OCI-LY7 (cell line): ENCODE data around the gene PES1.
"Not testable (repeated sequence)": the region's sequence is repeated elsewhere in the genome, so short reads cannot be mapped to it uniquely, and the experiment has no call there.

Source experiments
- EZH2phosphoT487 ChIP-seq: fragments of 200-600 bp; sonication (generic); IDR thresholded peaks from 2 replicates; pipeline ENCODE4 v1.6.1; 2018; ENCODE audit warnings: low read depth, borderline replicate concordance, mild to moderate bottlenecking, mixed run types, antibody characterized with exemption, low read length, moderate library complexity, mixed read lengths
- TF ChIP-seq, protein P1 (sequence below): fragments of 200-600 bp; sonication (generic); conservative IDR thresholded peaks from 2 replicates; pipeline ENCODE4 v1.5.1; 2014; ENCODE audit warnings: mild to moderate bottlenecking, antibody characterized with exemption, low read length, moderate library complexity, mixed read lengths

DNA sequence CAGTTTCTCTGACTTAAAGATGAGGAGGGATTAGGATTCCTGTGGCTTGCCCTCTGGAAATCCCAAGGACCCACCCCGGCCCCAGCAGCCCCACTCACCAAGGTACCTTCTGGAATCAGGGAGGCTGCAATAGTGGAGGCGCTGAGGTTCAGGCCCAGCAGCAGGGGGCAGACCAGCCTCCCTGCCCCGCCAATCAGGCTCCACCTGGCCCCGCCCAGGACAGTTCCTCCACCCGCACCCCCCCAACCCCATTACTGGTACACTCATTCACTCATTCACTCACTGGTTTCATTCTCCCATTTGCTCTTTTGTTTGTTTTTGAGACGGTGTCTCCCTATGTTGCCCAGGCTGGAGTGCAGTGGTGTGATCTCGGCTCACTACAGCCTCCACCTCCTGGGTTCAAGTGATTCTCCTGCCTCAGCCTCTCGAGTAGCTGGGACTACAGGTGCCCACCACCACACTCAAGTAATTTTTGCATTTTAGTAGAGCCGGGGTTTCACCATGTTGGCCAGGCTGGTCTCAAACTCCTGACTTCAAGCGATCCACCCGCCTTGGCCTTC lies 31.0 kb downstream of the PES1 start:
- TF ChIP-seq, protein P1, sequence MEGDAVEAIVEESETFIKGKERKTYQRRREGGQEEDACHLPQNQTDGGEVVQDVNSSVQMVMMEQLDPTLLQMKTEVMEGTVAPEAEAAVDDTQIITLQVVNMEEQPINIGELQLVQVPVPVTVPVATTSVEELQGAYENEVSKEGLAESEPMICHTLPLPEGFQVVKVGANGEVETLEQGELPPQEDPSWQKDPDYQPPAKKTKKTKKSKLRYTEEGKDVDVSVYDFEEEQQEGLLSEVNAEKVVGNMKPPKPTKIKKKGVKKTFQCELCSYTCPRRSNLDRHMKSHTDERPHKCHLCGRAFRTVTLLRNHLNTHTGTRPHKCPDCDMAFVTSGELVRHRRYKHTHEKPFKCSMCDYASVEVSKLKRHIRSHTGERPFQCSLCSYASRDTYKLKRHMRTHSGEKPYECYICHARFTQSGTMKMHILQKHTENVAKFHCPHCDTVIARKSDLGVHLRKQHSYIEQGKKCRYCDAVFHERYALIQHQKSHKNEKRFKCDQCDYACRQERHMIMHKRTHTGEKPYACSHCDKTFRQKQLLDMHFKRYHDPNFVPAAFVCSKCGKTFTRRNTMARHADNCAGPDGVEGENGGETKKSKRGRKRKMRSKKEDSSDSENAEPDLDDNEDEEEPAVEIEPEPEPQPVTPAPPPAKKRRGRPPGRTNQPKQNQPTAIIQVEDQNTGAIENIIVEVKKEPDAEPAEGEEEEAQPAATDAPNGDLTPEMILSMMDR, result peak; percentile 49; the same call in 1 of the 2 replicates
- not testable (repeated sequence) for TF ChIP-seq EZH2phosphoT487
